H1 (cell line): ENCODE measurements around the gene IFNB1. TPM values are rescaled to one million over a fixed set of nuclear protein-coding genes. Genes with fewer than 3 reads are reported as not detected.

Experiments used
- ASH2L ChIP-seq: fragments of 200-600, 300-600 bp; sonication (generic); IDR thresholded peaks from one replicate; pipeline ENCODE4 v1.7.1; 2017; ENCODE audit warnings: low read length
- BACH1 ChIP-seq: IDR thresholded peaks from 2 replicates; pipeline ENCODE4 v1.6.1; 2012; ENCODE audit warnings: low read length, improper control_type of control experiment
- CHD2 ChIP-seq: IDR thresholded peaks from 2 replicates; pipeline ENCODE4 v1.6.1; 2012; ENCODE audit warnings: low read length, improper control_type of control experiment
- CTBP2 ChIP-seq: IDR thresholded peaks from 2 replicates; pipeline ENCODE4 v1.7.0; 2011; ENCODE audit warnings: borderline replicate concordance, mild to moderate bottlenecking, moderate library complexity, mixed read lengths, low read length; ENCODE audit not compliant: insufficient read depth, insufficient read length
- CTCF ChIP-seq, 3 experiments: IDR thresholded peaks; 1 replicate in 2 of 3; 2 replicates in 1 of 3; pipeline versions ENCODE4 v1.5.1 to v1.6.1; 2011; ENCODE audit warnings: low read length in 3 of 3, mild to moderate bottlenecking in 3 of 3, inconsistent platforms in 2 of 3, low read depth in 1 of 3, moderate library complexity in 1 of 3; ENCODE audit not compliant: insufficient read depth in 1 of 3; ENCODE audit errors: control extremely low read depth in 1 of 3
- E2F6 ChIP-seq: IDR thresholded peaks from 2 replicates; pipeline ENCODE4 v1.6.1; 2012; ENCODE audit warnings: inconsistent platforms
- EZH2 ChIP-seq: fragments of 200-600 bp; sonication (generic); IDR thresholded peaks from 2 replicates; pipeline ENCODE4 v1.7.1; 2012; ENCODE audit warnings: low read depth, mild to moderate bottlenecking, moderate library complexity, low read length, inconsistent platforms; ENCODE audit not compliant: severe bottlenecking
- HDAC2 ChIP-seq, 2 experiments: fragments of 300-600 bp in 1 of 2; sonication (generic) in 1 of 2; IDR thresholded peaks; 2 replicates each; pipeline ENCODE4 v1.6.1; 2011 to 2012; ENCODE audit warnings: low read depth in 2 of 2, low read length in 2 of 2, mild to moderate bottlenecking in 2 of 2, moderate library complexity in 2 of 2, borderline replicate concordance in 1 of 2, inconsistent platforms in 1 of 2
- POU5F1 ChIP-seq: IDR thresholded peaks from 2 replicates; pipeline ENCODE4 v1.6.1; 2011; ENCODE audit warnings: low read depth, mild to moderate bottlenecking, low read length, moderate library complexity
- RFX5 ChIP-seq: IDR thresholded peaks from 2 replicates; pipeline ENCODE4 v1.6.1; 2011; ENCODE audit warnings: low read depth, low read length, improper control_type of control experiment, borderline replicate concordance
- SIN3A ChIP-seq, 2 experiments: IDR thresholded peaks in 1 of 2; conservative IDR thresholded peaks in 1 of 2; 2 replicates each; pipeline ENCODE4 v1.6.1; 2011 to 2012; ENCODE audit warnings: low read length in 2 of 2, improper control_type of control experiment in 1 of 2, low read depth in 1 of 2, mild to moderate bottlenecking in 1 of 2
- SIRT6 ChIP-seq: IDR thresholded peaks from one replicate; pipeline ENCODE4 v1.7.1; 2012; ENCODE audit warnings: low read length, inconsistent platforms
- SP1 ChIP-seq: IDR thresholded peaks from 2 replicates; pipeline ENCODE4 v1.6.1; 2011; ENCODE audit warnings: low read depth, low read length
- TAF1 ChIP-seq: IDR thresholded peaks from 2 replicates; pipeline ENCODE4 v1.6.1; 2011; ENCODE audit warnings: mild to moderate bottlenecking, low read depth, low read length
- TAF7 ChIP-seq: optimal IDR thresholded peaks from 2 replicates; pipeline ENCODE3; 2011; ENCODE audit warnings: low read depth, mild to moderate bottlenecking, inconsistent platforms, low read length, moderate library complexity, borderline replicate concordance
- TCF12 ChIP-seq: IDR thresholded peaks from 2 replicates; pipeline ENCODE4 v1.6.1; 2011; ENCODE audit warnings: low read depth, mild to moderate bottlenecking, low read length
- polyA plus RNA-seq, 7 experiments: library from polyadenylated mRNA; depleted of rRNA in 3 of 7; stranded (reverse) in 5 of 7; unstranded in 2 of 7; fragments of >200 nt in 5 of 7; fragments of 200-250 nt in 2 of 7; gene quantifications; 1 replicate in 5 of 7; 2 replicates in 1 of 7; 4 replicates in 1 of 7; pipeline versions ENCODE4 v1.2.1 to v1.2.3, GENCODE V29; 2011 to 2013; ENCODE audit warnings: missing spikeins in 2 of 7, mixed read lengths in 2 of 7
- total RNA-seq: library from RNA; stranded (reverse); fragmentation: NEBNext Ultra II Directional; extraction: Animal tissue kit (Norgen Biotek cat#: 25700); gene quantifications from 2 replicates; pipeline ENCODE4 v1.2.1, GENCODE V29; 2021

IFNB1 gene
- total and polyA plus RNA-seq, 2 of the 8 experiments (the other 6 are each of a cell fraction or from before 2014, with no cell fraction given): not detected

GRCh38 chr9:21031091-21031807 is 46.5 kb downstream of the IFNB1 start, which contains the start of gene HACD4 (continued):
- no peak for TF ChIP-seq E2F6
- no peak for TF ChIP-seq RFX5
- no peak for TF ChIP-seq SP1
- TF ChIP-seq POU5F1: no peak
- 0 out of 2 replicates have a peak, but pooled peaks have one; percentile 12 for TF ChIP-seq TAF1
- no peak for TF ChIP-seq CHD2
- peak; percentile 31 to 75; a peak in 1 of 4 replicates for TF ChIP-seq HDAC2 (IDR thresholded peaks at IDR 0.05; ENCODE audit: borderline replicate concordance in 1 of 2, low read depth in 2 of 2, low read length in 2 of 2)
- TF ChIP-seq TAF7: peak; percentile 31
- no peak for TF ChIP-seq EZH2
- TF ChIP-seq ASH2L: peak; percentile 54
- no peak for TF ChIP-seq CTCF (IDR thresholded peaks at IDR 0.05; ENCODE audit: control extremely low read depth in 1 of 3, insufficient read depth in 1 of 3, low read depth in 1 of 3, low read length in 3 of 3)
- TF ChIP-seq SIN3A (conservative IDR thresholded peaks at IDR 0.05 in 1 of 2, IDR thresholded peaks at IDR 0.05 in 1 of 2; ENCODE audit: low read depth in 1 of 2, low read length in 2 of 2): no peak
- no peak for TF ChIP-seq CTBP2
- TF ChIP-seq BACH1: no peak
- TF ChIP-seq TCF12: no peak
- TF ChIP-seq SIRT6: no peak
